ENCODE measurements around the gene ZBTB20.

- TF ChIP-seq CTCF (IDR thresholded peaks at IDR 0.05) (no peak), POLR2AphosphoS5 (IDR thresholded peaks at IDR 0.05) (no peak), POLR2A (IDR thresholded peaks at IDR 0.05) (no peak)
Observed at GRCh38 chr3:114393367-114394072, 753.6 kb downstream of the ZBTB20 start.
